Activated CD4-positive, alpha-beta T cell treated with anti-CD3 and anti-CD28 coated beads, Interleukin-2, amount 50 U/mL, for 24 hours (primary cell): ENCODE results near the gene GP1BA.

Source experiments
- DNase-seq, 2 donors: peaks; one replicate each; pipeline ENCODE4 v3.0.0-alpha.2; 2020; ENCODE audit warnings: low read depth in 1 of 2, low spot score in 1 of 2

GP1BA gene

DNA sequence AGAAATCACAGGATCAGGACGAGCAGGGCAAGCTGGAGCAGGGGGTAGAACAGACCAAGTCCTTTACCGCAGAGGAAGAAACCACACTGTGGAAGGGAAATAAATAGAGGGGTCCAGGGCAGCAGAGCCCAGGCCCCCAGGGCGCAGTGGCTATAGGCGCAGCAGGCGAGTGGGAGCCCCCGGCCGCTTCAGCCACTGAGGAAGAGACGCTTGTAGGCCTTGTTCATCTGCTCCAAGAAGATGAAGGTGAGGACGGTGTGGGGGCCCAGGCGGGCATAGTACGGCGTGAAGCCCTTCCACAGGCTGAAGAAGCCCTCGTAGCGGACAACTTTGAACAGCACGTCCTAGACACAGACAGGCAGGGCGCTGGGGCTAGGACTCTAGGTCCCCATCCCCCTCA is 5.5 kb downstream of the GP1BA start:
- DNase-seq = no peak

DNA sequence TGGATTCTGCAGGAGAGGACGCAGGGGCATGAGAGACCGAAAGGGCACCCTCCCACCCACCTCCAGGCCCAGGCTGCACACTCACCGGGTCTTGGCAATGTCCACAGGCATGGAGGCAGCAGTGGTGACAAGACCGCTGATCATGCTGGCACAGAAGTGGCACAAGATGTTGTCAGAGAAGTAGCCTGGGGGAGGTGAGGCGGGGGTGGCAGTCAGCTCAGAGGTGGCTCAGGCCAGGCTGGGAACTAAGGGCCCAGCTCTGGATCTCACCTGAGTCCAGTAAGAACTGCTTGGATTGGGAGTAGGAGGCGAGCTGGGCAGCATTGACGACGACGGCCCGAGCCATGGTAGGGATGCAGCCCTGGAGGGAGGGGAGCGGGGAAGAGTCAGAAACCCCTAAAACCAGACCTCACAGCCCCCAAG is 6.0 kb downstream of the GP1BA start:
- no peak for DNase-seq

DNA sequence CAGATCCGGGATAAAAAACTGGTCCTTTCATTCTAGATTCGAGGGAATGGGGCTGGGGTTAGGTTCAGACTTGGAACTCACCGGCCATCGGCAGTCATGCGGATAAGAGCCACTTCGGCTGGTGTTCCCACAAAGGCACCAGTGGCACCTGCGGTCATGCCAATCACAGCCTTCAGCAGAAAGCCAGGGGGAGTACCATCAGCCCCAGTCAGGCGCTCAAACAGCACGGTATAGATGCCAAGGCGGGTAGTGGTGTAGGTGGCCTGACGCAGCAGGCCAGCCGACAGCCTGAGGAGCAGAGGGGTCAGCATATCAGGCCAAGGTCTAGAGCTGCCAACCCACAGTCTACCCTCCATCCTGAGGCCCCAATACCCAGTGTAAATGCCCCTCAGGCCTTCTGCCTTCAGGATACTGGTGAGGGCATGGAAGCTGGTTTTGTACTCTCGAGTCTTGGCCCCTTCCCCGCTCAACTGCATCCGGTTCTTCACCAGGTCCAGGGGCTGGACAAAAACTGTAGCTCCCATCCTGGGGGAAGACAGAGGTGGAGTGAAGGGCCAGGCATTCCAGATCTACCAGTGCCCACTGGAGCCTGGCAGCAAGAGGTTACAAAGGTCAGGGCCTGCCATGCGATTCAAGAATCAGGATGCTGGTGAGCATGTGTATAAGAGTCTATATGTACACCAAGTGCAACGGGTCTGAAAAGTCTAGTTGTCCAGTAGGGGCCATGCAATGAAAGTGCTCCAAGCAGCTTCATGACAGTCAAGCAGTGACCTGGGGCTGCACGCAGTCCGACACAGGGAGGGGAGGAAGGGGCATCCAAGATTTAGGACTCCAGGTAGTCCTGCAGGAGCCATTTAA is 6.8 kb downstream of the GP1BA start:
- DNase-seq = no peak

DNA sequence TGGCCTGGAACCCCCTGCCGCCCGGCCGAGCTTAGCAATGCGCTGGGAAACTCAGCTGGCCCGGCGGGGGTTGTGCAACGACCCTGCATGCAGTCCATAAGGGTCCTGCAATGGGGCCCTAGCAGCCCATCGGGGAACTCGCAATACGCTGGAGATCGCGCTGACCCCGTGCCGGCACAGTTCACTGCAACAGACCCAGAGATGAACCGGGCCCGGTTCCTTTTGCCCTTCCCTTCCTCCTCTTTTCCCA is 7.4 kb downstream of the GP1BA start:
- DNase-seq = no peak

DNA sequence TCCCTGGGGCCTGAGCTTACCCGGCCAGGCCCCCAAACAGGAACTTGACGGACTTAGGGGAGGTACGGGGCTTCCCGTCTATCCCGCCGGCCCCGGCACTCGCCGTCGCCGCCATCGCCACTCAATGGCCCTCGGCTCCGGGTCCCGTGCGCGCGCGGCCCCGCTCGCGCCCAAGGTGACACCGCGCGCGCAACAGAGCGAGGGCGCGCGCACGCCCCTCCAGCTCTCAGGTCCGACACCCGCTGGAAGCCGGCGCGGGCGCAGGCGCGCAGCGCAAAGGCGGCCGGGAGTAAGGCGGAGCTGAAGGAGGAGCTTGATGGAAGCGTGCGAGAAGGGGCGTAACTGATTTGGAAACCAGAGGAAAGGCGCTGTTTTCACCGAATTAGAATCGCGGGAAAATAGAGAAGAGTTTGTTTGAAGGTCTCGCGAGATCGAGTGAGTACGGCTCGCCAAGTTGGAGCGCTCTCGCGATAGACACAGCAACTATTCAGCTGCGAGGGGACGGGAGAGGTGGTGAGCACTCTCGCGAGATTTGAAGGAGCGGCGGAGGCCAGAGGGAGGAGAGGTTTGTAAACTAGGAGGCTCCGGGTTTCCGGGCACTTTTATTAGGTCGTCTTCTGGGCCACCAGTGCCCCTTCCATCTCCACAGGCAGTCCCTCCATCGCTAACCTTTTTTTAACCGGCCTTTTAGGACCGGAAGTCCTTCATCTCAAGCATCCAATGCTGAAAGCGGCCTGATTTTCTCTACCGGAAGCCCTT is 7.9 kb downstream of the GP1BA start, which contains the start of the genes RNF167 and SLC25A11:
TSS of gene RNF167 (plus strand) at position 473 of the 759 bp plus-strand sequence. CDS start 642 bp downstream, outside the sequence.
TSS of gene SLC25A11 (minus strand) at position 251 of the 759 bp plus-strand sequence. CDS start at position 115, 136 bp downstream.
- peak; percentile 80 to 96 for DNase-seq

DNA sequence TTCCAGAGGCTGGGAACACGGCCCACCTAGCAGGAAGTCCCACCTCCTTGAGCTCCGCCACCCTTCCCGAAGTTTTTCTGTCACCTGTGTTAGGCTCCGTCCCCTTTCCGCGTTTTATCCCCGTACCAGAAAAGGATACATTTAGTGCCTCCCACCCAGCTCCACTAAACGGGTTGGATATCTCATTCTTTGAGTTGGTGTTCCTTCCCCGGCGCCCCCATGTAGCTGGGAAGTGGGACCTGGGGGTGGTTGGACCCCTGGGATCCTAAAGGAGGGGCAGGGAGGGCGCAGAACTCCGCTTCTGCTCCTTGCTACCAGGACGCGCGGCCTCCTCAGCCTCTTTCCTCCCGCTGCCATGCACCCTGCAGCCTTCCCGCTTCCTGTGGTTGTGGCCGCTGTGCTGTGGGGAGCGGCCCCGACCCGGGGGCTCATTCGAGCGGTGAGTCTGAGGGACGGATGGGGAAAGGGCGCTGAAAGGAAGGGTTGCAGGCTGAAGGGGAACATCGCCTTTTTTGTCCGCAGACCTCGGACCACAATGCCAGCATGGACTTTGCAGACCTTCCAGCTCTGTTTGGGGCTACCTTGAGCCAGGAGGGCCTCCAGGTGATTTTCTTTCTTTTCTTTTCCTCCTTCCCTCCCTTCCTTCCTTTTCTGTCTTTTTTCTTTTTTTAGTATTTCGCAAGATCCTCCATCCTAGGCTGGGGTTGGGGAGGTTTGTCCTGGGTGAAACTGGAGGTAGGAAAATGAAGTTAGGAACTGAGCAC is 8.7 kb downstream of the GP1BA start:
- no peak for DNase-seq

DNA sequence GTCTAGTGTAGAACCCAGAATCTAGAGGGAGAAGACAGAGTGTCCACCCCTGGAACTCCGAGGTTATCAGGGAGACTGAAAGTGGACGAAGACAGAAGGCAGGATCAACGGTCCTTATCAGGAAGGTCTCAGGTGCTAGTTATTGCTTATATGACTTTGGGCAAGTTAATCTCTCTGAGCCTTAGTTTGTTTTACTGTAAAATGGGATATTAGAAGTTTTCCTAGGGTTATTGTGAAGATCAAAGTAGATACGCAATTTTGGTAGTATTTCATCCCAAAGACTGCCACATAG is 9.2 kb downstream of the GP1BA start:
- DNase-seq = no peak

DNA sequence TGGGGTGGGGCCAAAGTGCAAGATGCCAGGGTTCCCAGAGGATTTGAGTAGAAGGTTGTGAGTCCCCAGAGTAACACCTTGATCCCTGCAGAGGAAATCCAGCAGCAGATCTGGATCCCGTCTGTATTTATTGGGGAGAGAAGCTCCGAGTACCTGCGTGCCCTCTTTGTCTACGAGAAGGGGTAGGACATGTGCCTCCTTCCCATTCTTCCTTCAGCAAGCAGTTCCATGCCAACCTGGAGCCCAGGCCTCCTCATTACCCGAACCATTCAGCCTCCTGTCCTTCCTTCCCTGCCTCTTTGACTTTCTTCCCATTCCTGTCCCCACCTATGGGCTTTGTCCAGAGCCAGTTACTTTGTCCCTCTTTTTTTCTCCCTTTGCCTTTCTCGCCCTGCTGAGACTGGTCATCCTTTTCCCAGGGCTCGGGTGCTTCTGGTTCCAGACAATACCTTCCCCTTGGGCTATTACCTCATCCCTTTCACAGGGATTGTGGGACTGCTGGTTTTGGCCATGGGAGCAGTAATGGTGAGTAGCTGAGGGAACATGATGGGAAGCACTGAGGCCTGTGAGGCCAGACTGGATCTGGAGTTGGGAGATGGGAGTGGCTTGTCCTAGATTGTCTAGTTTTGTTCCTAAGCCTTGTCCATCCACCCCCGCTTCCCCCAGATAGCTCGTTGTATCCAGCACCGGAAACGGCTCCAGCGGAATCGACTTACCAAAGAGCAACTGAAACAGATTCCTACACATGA is 10.9 kb downstream of the GP1BA start:
- no peak for DNase-seq

DNA sequence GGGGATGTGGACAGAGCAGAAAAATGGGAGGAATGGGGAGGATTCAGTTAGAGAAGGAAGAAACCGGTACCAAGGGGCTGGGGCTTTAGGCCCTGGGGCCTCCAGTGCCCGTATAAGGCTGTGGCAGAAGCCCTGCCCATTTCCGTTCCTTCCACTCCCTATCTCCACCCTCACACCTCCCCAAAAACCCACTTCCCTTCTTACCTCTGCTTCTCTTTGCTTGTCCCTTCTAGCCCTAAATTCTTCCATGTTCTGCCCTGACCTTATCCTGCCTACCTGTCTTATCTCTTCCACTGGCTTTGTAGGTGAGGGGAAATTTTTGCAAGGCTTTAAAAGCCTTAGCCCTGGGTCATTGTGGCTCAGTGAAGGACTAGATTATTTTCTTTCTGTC is 12.1 kb downstream of the GP1BA start:
- DNase-seq = no peak

DNA sequence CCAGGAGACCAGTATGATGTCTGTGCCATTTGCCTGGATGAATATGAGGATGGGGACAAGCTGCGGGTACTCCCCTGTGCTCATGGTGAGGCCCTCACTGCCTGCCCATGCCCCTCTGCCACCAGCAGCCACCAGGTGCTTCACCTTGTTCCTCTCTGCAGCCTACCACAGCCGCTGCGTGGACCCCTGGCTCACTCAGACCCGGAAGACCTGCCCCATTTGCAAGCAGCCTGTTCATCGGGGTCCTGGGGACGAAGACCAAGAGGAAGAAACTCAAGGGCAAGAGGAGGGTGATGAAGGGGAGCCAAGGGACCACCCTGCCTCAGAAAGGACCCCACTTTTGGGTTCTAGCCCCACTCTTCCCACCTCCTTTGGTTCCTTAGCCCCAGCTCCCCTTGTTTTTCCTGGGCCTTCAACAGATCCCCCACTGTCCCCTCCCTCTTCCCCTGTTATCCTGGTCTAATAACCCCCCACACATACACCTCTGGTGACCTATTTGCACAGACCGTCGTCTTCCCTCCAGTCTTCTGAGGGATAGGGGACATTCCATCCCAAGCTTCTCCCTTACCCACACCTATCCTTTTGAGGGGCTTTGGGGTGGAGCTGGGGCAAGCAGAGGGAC is 12.6 kb downstream of the GP1BA start:
- peak in 1 of 2 donors; percentile 26 for DNase-seq

DNA sequence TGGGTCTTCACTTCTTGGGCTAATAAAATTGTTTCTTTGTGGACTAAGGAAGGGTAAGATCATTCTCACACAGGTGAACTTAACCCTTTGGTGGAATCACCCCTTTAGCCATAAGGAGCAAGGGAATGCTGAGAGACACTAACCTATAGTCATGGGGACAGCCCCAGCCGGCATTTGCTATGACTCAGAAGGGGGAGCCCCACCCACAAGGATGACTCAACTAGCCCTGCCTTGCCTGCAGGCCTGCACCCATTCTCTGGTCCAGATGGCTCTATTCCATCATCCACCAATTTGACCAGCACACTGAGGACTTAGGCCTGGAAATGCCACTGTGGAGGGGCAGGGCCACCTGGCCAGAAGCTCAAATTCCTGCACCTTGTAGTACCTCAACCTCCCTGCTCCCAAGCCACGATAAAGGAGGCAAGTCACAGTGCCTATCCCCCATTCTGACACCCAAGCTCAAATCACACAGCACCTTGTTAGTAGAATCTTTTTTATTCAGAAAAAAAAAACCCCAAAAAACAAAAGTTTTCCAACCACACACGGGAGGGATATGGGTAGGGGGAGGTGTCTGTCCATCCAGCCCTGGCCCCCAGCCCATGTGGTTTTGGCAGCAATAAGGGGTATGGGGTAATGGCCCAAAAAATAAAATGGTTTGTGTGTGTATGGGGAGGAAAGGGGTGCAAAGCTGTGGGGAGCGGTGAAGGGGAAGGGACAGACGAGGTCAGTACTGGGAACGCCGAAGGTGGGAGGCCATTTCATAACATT is 13.3 kb downstream of the GP1BA start:
- peak; percentile 72 to 84 for DNase-seq

DNA sequence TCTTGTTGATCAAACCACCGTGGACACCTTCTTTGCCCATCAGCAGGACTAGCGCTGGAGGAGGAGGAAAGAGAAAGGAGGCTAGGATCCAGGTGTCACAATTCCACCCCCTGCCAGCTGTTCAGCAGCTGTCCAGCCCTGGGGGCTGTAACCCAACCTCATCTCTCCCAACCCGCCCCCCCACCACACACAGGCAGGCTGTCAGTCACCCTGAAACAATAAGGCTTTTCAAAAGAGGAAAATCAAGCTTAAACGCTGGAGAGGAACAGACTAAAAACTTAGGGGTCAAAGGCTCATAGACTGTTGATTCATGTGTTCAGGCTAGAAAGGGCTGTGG is 13.8 kb downstream of the GP1BA start:
- no peak for DNase-seq

DNA sequence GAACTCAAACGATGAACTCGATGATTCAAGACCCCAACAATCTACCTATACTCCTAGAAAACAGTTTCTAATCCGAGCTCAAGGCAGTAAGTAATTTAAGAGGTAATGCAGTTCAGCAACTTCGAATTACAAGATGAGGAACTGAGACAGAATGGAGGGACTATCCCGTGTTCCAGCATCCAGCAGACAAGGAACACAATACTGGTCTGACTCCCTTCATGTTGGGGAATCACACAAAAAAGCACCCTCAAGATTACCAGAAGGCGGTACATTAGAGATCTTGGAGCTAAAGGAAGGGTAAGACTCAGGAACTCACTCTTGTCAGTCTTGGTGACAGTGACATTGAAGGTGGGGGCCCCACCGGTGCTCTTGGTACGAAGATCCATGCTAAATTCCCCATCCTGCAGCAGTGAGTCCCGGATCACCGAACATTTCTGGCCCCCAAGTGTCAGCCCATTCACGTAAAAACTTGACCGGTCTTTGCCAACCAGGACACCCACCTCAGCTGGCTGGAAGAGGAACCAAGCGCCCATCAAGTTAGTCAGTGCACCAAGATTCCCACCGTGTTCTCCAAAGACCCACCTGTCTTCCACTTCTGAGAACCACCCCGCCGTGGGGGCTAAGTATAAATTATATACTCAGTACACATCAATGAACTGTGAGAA is 14.4 kb downstream of the GP1BA start:
- DNase-seq = no peak

DNA sequence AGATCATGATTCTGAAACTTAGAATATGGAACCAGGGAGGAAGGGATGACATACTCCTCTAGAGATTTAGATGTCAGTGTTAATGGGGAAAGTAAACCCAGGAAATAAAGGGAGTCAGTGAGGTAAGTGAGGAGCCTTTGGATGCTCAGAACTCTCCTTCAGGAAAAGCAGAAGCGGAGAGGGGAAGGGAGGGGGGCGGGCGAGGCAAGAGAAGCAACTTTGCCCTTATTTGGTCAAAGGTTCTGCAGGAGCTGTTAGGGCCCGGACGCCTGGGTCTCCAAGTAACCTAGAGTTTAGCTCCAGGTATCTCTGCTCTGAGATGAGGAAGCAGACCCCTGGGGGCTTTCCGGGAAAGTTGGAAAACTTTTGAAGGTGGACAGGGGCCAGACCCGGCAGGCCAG is 14.9 kb downstream of the GP1BA start:
- DNase-seq = peak in 1 of 2 donors; percentile 15

DNA sequence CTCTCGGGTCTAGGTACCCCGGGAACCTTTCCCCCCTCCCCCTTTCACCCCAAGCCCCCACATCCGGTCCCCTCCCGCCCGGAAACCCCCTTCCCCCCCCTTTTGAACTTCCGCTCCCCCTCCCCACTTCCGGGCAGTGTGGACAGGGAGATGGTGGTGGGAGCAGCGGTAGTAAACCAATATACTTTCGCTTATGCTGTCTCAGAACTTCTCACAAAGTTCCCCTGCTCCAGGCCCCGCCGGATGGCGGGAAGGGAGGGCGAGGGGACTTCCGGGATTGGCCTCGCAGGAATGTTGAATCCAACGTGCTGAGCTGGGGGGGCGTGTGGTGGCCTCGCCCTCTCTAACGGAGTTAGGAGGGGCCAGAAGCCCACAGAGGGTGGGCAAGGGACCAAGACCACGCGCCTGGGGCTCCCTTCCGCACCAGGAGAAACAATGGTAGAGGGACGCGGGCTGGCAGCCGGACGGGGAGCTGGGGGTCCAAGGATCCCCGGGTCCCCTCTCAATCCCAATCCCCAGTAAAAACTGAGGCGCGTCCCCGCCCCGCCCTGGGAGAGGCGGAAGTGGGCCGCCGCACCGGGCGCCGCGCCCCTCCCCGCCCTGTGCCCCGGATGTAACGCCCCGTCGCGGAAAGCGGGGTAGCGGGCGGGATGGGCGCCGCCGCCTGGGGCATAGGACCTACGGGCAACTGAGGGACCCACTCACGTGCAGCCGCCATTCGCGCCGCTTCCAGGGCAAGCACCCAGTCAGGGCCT is 15.5 kb downstream of the GP1BA start:
- peak; percentile 50 to 59 for DNase-seq

DNA sequence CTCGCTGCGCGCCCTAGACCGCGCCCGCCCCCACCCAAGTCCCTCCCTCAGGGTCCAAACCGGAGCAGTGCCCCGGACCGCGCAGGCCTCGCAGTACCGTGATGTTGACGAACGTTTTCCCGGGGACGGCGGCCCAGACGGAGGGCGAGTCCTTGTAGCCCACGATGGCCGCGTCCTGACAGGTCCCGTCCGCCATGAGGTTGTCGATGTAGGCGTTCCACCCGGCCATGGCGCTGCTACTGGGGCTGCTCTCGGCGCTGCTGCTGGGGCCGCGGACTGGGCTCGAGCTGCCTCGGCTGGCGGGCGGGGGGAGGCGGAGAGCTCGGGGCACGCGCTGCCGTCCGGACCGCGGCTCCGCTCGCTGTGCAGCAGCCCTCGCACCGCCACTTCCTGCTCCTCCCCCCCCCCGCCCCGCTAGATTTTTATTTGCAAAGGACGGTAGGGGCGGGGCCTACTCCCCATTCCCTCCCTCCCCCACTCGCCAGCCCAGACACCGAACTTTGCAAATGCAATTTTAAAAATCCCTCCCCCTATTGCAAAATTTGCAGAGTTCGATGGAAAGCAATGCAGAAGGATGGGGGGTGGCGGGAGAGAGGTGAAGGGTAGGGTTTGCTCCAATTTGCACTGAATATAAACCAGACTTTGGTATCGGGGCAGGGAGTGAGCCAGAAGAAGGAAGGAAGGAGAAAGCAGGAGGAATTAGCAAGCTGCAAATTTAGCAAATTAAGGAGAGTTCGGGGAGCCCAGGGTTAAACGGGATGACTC is 16.3 kb downstream of the GP1BA start, which contains the start of gene PFN1:
TSS of gene PFN1 (minus strand) at position 365 of the 765 bp plus-strand sequence. CDS start at position 229, 136 bp downstream.
- DNase-seq = peak; percentile 73 to 89

DNA sequence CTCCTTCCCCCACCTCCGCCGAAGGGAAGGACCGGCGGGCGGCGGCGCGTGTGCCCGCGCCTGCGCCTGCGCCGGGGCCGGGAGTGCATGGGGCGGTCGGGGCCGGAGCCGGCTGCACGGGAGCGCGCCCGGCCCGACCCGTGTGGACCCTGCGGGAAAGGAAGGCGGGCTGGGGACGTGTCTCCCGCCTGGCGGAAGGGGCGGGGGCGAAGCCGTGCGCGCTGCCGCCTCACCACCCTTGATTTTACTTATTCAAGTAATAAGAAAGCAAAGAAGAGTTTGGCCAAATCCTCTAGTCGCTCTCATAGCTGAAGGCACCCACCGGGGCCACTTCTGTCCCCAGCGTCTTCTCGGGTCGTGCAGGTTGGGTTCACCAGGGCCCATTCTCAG is 16.8 kb downstream of the GP1BA start:
- peak; percentile 63 to 67 for DNase-seq
